IPS DF 19.7 (cell line): ENCODE data around the gene AKR1C1.
"Not testable (repeated sequence)": the region's sequence is repeated elsewhere in the genome, so short reads cannot be mapped to it uniquely, and the experiment has no call there.

ENCODE experiments used
- DNase-seq: peaks from one replicate; pipeline ENCODE4 v3.0.0-alpha.2; 2013; ENCODE audit warnings: low read depth, low spot score

The AKR1C1 gene

GRCh38 chr10:4962876-4963814, at the start of gene AKR1C1:
TSS of gene AKR1C1 (plus strand) at chr10:4963415. CDS start at chr10:4963445, 30 bp downstream.
- not testable (repeated sequence) for DNase-seq

GRCh38 chr10:4914213-4914850, 48.9 kb upstream of the AKR1C1 start:
- DNase-seq: no peak

- no peak for DNase-seq
These were observed 47.0 kb upstream of the AKR1C1 start for GRCh38 chr10:4916086-4916716.

GRCh38 chr10:4918236-4918635, 45.0 kb upstream of the AKR1C1 start:
- DNase-seq: no peak

GRCh38 chr10:4924482-4924881, 38.7 kb upstream of the AKR1C1 start:
- DNase-seq: not testable (repeated sequence)

GRCh38 chr10:4926400-4926799, 36.8 kb upstream of the AKR1C1 start:
- DNase-seq: no peak

GRCh38 chr10:4931587-4931986, 31.6 kb upstream of the AKR1C1 start:
- DNase-seq: no peak

GRCh38 chr10:4934391-4934987, 28.7 kb upstream of the AKR1C1 start:
- no peak for DNase-seq

GRCh38 chr10:4937346-4937745, 25.9 kb upstream of the AKR1C1 start:
- DNase-seq: no peak

GRCh38 chr10:4939224-4940072, 23.8 kb upstream of the AKR1C1 start:
- no peak for DNase-seq

- DNase-seq: not testable (repeated sequence)
These were observed 23.2 kb upstream of the AKR1C1 start for GRCh38 chr10:4940073-4940428.

- not testable (repeated sequence) for DNase-seq
These were observed 22.3 kb upstream of the AKR1C1 start for GRCh38 chr10:4940909-4941308.

- DNase-seq: no peak
These were observed 21.5 kb upstream of the AKR1C1 start for GRCh38 chr10:4941540-4942330.

GRCh38 chr10:4942931-4943330, 20.3 kb upstream of the AKR1C1 start:
- DNase-seq: not testable (repeated sequence)

- DNase-seq: not testable (repeated sequence)
These were observed 19.8 kb upstream of the AKR1C1 start for GRCh38 chr10:4943416-4943815.

- DNase-seq: no peak
These were observed 19.4 kb upstream of the AKR1C1 start for GRCh38 chr10:4943821-4944220.

GRCh38 chr10:4944841-4945240, 18.4 kb upstream of the AKR1C1 start:
- DNase-seq: peak; percentile 28

GRCh38 chr10:4945766-4946717, 17.2 kb upstream of the AKR1C1 start:
- no peak for DNase-seq

- DNase-seq: no peak
These were observed 16.1 kb upstream of the AKR1C1 start for GRCh38 chr10:4947039-4947634.
